ENCODE data around the gene ALPP. TPM values are rescaled to one million over a fixed set of nuclear protein-coding genes. Genes with fewer than 3 reads are reported as not detected.
"Not testable (repeated sequence)": the region's sequence is repeated elsewhere in the genome, so short reads cannot be mapped to it uniquely, and the experiment has no call there.

The ALPP gene
- total and polyA plus RNA-seq, 2 experiments from 2014 or later = not detected

DNA sequence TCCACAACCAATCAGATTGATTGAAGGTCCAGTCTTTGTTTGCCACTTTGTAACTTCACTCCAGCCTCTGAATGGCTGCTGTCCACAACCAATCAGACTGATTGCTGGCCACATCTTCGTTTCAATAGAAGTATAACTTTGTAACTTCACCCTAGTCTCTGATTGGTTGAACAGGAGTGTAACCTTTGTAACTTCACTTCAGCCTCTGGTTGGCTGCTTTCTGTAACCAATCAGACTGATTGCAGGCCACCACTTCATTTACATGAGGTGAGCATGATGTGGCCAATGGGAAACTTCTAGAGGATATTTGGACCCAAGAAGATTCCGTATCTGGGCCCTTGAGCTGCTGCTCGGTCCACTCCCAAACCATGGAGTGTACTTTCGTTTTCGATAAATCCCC lies 16.9 kb upstream of the ALPP start:
- no peaks in the 10 kb centered on the region for H3K36me3 ChIP-seq
- DNase-seq (ENCODE audit: low read depth in 1 of 2, low spot score in 1 of 2) = no peak
- no peaks in the 10 kb centered on the region for H3K9me3 ChIP-seq (ENCODE audit: low read depth)

DNA sequence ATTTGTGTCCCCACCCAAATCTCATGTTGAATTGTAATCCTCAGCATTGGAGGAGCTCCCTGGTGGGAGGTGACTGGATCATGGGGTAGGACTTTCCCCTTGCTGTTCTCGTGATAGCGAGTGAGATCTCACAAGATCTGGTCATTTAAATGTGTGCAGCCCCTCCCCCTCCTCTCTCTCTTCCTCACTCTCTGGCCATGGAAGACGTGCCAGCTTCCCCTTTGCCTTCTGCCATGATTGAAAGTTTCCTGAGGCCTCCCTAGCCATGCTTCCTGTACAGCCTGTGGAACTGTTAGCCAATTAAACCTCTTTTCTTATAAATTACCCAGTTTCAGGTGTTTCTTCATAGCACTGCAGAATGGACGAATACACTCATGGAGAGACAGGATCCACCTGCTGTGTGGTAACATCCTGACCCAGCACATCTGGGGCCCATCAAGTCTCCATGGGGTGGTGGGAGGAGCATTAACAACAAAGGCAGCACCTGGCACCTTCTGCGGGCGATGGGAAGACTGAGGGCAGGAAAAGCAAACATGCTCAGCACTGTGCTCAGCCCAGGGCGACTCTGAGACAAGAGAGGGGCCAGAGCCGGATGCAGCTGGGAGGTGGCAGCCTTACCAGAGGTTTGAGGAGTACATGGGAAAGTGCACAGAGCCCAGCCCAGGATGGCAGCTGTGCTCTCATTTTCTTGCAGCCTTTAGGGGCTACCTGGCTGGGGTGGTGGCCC lies 16.2 kb upstream of the ALPP start:
- Histone ChIP-seq H3K27ac (no peak overlapping the region), H3K4me3 (no peak overlapping the region), H3K36me3 (no peaks in the 10 kb centered on the region), H3K9me3 (ENCODE audit: low read depth) (no peaks in the 10 kb centered on the region), H3K4me1 (ENCODE audit: low read depth) (no peaks in the 10 kb centered on the region), H3K27me3 (no peaks in the 10 kb centered on the region)
- TF ChIP-seq, protein P1, sequence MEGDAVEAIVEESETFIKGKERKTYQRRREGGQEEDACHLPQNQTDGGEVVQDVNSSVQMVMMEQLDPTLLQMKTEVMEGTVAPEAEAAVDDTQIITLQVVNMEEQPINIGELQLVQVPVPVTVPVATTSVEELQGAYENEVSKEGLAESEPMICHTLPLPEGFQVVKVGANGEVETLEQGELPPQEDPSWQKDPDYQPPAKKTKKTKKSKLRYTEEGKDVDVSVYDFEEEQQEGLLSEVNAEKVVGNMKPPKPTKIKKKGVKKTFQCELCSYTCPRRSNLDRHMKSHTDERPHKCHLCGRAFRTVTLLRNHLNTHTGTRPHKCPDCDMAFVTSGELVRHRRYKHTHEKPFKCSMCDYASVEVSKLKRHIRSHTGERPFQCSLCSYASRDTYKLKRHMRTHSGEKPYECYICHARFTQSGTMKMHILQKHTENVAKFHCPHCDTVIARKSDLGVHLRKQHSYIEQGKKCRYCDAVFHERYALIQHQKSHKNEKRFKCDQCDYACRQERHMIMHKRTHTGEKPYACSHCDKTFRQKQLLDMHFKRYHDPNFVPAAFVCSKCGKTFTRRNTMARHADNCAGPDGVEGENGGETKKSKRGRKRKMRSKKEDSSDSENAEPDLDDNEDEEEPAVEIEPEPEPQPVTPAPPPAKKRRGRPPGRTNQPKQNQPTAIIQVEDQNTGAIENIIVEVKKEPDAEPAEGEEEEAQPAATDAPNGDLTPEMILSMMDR (IDR thresholded peaks at IDR 0.05; ENCODE audit: low read depth, low read length) = no peak
- DNase-seq (ENCODE audit: low read depth in 1 of 2, low spot score in 1 of 2) = no peak

More for the DNA sequence above, 16.9 kb upstream of the ALPP start:
- Histone ChIP-seq H3K27me3 (no peaks in the 10 kb centered on the region), H3K4me1 (ENCODE audit: low read depth) (no peaks in the 10 kb centered on the region), H3K4me3 (no peak overlapping the region), H3K27ac (no peak overlapping the region)
- TF ChIP-seq, protein P1 (IDR thresholded peaks at IDR 0.05; ENCODE audit: low read depth, low read length) = no peak

DNA sequence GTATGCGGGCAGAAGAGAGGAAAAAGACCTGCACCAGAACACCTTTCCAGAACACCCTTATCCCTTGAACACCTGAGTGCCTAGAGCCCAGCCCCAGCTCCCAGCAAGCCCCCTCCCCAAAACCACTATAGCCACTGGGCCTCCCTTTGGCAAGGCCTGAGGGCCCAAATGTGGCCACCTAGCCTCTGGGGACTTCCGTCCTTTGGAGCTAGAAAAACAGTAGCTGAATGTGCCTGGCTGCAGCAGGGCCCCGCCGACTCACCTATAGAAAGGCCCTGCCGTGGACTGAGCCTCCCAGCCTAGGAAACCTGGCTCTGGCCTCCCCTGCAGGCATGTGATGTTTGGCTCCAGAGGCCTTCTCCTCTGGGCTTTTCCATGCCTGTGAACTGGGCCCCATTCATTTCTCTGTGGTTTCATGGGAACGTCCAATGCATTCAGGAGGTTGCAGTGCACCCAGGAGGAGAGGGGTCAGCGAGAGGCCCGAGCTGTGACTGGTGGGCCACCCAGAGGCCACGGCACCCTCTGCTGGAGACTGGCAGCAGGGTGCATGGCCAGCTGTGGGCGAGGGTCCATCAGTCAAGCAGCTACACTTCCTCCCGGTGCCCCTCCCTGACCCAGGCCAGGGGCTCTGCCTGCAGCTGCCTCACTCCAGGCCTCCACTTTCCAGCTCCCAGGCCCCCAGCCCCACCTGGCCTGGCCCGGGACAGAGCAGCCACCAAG lies 15.3 kb upstream of the ALPP start:
- H3K36me3 ChIP-seq; DNase-seq (ENCODE audit: low read depth in 1 of 2, low spot score in 1 of 2); H3K27ac ChIP-seq; H3K4me1 ChIP-seq (ENCODE audit: low read depth); H3K27me3 ChIP-seq; H3K4me3 ChIP-seq; H3K9me3 ChIP-seq (ENCODE audit: low read depth): not testable (repeated sequence)

DNA sequence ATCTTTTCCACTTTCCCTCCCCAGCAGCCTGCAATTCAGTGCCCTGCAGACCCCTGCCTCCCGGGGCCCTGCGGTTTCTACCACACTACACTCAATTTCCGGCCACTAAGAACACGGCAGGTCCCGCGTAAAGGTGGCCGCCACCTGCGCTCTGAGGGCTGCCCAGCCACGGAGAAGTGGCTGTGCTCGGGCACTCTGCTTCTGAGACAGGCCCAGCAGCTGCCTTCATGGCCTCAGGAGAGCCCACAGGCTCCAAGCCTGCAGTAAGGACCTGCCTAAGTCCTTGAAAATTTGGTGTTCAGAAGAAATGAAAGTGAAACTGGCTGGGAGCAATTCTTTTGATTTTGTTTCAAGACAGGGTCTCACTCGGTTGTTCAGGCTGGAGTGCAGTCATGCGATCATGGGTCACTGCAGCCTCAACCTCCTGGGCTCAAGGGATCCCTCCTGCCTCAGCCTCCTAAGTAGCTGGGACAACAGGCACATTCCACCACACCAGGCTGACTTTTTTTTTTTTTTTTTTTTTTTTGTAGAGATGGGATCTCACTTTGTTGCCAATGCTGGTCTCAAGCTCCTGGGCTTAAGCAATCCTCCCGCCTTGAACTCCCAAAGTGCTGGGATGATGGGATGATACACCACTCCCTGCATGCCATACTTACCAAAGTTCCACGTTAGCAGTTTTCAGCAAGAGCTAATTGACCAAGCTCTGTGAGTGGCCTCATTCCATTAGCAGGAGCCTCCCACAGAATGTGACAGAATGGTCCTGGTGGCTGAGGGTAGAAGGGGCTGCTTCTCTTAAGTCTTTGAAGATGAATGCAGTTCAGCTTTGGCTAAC lies 14.6 kb upstream of the ALPP start:
- Histone ChIP-seq H3K36me3 (no peaks in the 10 kb centered on the region), H3K27me3 (no peaks in the 10 kb centered on the region), H3K27ac (no peak overlapping the region), H3K9me3 (ENCODE audit: low read depth) (no peaks in the 10 kb centered on the region), H3K4me1 (ENCODE audit: low read depth) (no peaks in the 10 kb centered on the region), H3K4me3 (no peak overlapping the region)
- TF ChIP-seq, protein P1 (IDR thresholded peaks at IDR 0.05; ENCODE audit: low read depth, low read length) = no peak
- peak in 1 of 2 donors; percentile 11 for DNase-seq (ENCODE audit: low read depth in 1 of 2, low spot score in 1 of 2)

DNA sequence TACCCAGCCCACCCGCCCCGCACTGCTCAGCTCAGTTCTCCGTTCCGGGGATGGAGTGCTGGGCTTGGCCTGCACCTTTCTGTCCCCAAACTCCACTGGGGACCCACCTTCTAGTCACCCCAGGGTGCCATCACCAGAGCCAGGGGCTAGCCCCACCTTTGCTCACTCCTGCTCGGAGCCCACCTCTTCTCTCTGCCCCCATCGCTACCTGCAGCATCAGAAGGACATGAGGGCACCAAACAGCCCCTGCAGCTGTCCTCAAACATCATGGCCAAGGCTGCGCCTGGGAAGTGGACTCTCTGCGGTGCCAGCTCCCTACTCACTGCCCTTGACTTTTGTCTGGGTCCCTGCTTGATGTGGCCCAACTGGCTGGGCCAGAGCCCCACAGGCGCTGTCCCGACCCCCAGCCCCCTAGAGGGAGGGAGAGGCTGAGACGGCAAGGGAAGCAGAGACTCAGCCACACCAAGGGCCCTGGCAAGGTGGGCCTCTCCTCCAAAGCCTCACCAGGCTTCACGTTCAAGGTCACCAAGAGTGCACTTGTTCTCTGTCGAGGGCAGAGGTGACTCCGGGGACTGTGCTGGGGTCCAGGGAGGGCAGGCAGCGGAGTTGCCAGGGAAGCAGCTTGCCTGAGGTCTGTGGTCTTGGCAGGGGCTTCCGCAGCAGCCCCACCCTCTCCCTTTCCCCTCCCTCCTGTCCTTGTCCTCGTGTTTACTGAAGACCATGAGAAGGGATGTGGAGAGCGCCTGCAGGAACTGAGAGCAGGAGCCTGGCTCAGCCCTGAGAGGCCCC lies 13.6 kb upstream of the ALPP start:
- not testable (repeated sequence) for H3K9me3 ChIP-seq (ENCODE audit: low read depth); H3K36me3 ChIP-seq; DNase-seq (ENCODE audit: low read depth in 1 of 2, low spot score in 1 of 2); H3K27me3 ChIP-seq; H3K4me1 ChIP-seq (ENCODE audit: low read depth); H3K27ac ChIP-seq; H3K4me3 ChIP-seq

Measured in cardiac muscle cell (in vitro differentiated cells and primary cell).